Bronchial epithelial cell (primary cell): Measurements from ENCODE around the gene SH3PXD2B. TPM values are rescaled to one million over a fixed set of nuclear protein-coding genes. Genes with fewer than 3 reads are reported as not detected.
"Not testable (repeated sequence)": the region's sequence is repeated elsewhere in the genome, so short reads cannot be mapped to it uniquely, and the experiment has no call there.

Experiments
- DNase-seq: peaks from one replicate; pipeline ENCODE4 v3.0.0-alpha.2; 2010; ENCODE audit warnings: low read depth
- FAIRE-seq: peaks from 2 replicates; lab custom pipeline; 2011; peaks lifted over from hg19 to GRCh38; lab: Jason Lieb, UNC
- H3K27me3 ChIP-seq: 2 replicates; pipeline ENCODE4 v1.5.1; 2011; ENCODE audit warnings: low read length; ENCODE audit not compliant: control insufficient read depth, insufficient read depth
- H3K36me3 ChIP-seq: 2 replicates; pipeline ENCODE4 v1.5.1; 2011; ENCODE audit warnings: low read length; ENCODE audit not compliant: control insufficient read depth, insufficient read depth
- H3K4me3 ChIP-seq: 2 replicates; pipeline ENCODE4 v1.5.1; 2011; ENCODE audit warnings: mild to moderate bottlenecking, low read depth, low read length, control low read depth
- CTCF ChIP-seq: IDR thresholded peaks from 2 replicates; pipeline ENCODE4 v1.5.1; 2011; ENCODE audit warnings: mild to moderate bottlenecking, moderate library complexity, low read length, control low read depth, inconsistent platforms; ENCODE audit not compliant: insufficient read depth, severe bottlenecking
- total RNA-seq: library from RNA; depleted of rRNA; stranded (reverse); fragments of >200 nt; gene quantifications from 2 replicates; pipeline ENCODE4 v1.2.1, GENCODE V29; 2014

Gene SH3PXD2B
- total RNA-seq, 1 donor from 2014 or later: 10.0 TPM

- TF ChIP-seq CTCF: no peak
- H3K4me3 ChIP-seq: no peak overlapping the region
- no peak for FAIRE-seq
- no peak for DNase-seq
- H3K36me3 ChIP-seq: peaks cover 5% of the 10 kb centered on the region
- H3K27me3 ChIP-seq: no peaks in the 10 kb centered on the region
These were observed 55.0 kb downstream of the SH3PXD2B start for GRCh38 chr5:172399336-172399735.

- H3K36me3 ChIP-seq, FAIRE-seq, H3K4me3 ChIP-seq, DNase-seq, H3K27me3 ChIP-seq: not testable (repeated sequence)
These were observed 55.7 kb downstream of the SH3PXD2B start for GRCh38 chr5:172398645-172399044.

- FAIRE-seq, H3K4me3 ChIP-seq, H3K27me3 ChIP-seq, DNase-seq, H3K36me3 ChIP-seq: not testable (repeated sequence)
These were observed 57.3 kb downstream of the SH3PXD2B start for GRCh38 chr5:172396994-172397393.

DNA sequence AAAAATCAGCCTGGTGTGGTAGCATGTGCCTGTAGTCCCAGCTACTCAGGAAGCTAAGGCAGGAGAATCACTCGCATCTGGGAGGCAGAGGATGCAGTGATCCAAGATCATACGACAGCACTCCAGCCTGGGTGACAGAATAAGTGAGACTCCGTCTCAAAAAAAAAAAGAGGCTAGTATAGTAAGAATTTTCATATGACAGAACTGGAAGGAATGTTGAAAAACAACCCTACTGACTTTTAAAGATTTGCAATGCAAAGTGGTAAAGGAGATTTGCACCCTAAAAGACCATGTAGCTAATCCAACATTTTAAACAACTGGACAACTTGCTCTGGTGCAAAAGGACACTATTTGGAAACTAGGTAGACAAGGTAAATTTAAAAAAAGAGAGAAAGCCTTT lies 58.1 kb downstream of the SH3PXD2B start:
- H3K4me3 ChIP-seq: no peak overlapping the region
- no peak for FAIRE-seq
- no peak for DNase-seq
- H3K27me3 ChIP-seq: no peaks in the 10 kb centered on the region
- peaks cover 3% of the 10 kb centered on the region for H3K36me3 ChIP-seq
- no peak for TF ChIP-seq CTCF

- Histone ChIP-seq H3K27me3 (no peaks in the 10 kb centered on the region), H3K4me3 (no peak overlapping the region), H3K36me3 (peaks cover 3% of the 10 kb centered on the region)
- DNase-seq (no peak), FAIRE-seq (no peak)
- TF ChIP-seq CTCF: no peak
These were observed 58.8 kb downstream of the SH3PXD2B start for GRCh38 chr5:172395483-172395882.

DNA sequence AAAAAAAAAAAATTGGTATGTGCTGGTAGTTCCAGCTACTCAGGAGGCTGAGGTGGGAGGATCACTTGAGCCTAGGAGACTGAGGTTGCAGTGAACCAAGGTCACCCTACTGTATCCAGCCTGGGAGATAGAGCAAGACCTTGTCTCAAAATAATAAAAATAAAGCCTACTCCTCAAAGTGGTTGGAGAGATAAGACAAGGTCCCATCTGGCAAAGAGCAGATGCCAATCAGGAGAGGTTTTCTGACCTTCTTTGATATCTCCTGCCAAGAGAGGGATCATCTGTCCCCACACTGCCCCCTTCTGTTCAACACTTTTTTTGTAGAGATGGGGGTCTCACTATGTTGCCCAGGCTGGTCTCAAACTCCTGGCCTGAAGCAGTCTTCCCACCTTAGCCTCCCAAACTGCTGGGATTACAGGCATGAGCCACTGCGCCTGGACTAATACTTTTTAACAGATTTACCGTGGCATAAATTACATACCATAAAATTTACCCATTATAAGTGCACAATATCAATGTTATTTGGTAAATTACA lies 64.7 kb downstream of the SH3PXD2B start:
- Histone ChIP-seq H3K4me3 (no peak overlapping the region), H3K27me3 (no peaks in the 10 kb centered on the region), H3K36me3 (peaks cover 5% of the 10 kb centered on the region)
- FAIRE-seq (no peak), DNase-seq (no peak)
- TF ChIP-seq CTCF: peak; percentile 2

GRCh38 chr5:172388246-172388733 lies 66.0 kb downstream of the SH3PXD2B start:
- DNase-seq (no peak), FAIRE-seq (no peak)
- no peak overlapping the region for H3K4me3 ChIP-seq
- H3K27me3 ChIP-seq: no peaks in the 10 kb centered on the region
- peaks cover 5% of the 10 kb centered on the region for H3K36me3 ChIP-seq
- no peak for TF ChIP-seq CTCF
